Neural cell (in vitro differentiated cells): ENCODE measurements around the gene ASMTL. TPM values are rescaled to one million over a fixed set of nuclear protein-coding genes. Genes with fewer than 3 reads are reported as not detected.

Experiments
- H2AFZ ChIP-seq: fragments of 200-600, 300-800 bp; sonication (generic), shearing (Covaris generic); 2 replicates; pipeline ENCODE4 v1.6.0; 2014; ENCODE audit warnings: low read depth, mild to moderate bottlenecking, antibody characterized with exemption, low read length, moderate library complexity
- H3F3A ChIP-seq: fragments of 200-600 bp; shearing (Covaris generic); 2 replicates; pipeline ENCODE4 v1.6.1; 2016; ENCODE audit warnings: mild to moderate bottlenecking, moderate library complexity, mixed read lengths, antibody characterized with exemption, low read length; ENCODE audit not compliant: insufficient read depth, poor library complexity, severe bottlenecking
- H3K27ac ChIP-seq: fragments of 200-600, 300-800 bp; sonication (generic), shearing (Covaris generic); 2 replicates; pipeline ENCODE4 v1.5.1; 2014; ENCODE audit warnings: mild to moderate bottlenecking, low read length, moderate library complexity
- H3K27me3 ChIP-seq: fragments of 300-800, 200-600 bp; sonication (generic), shearing (Covaris generic); 2 replicates; pipeline ENCODE4 v1.6.0; 2014; ENCODE audit warnings: mild to moderate bottlenecking, low read depth, low read length, moderate library complexity; ENCODE audit not compliant: insufficient read depth
- H3K36me3 ChIP-seq: fragments of 300-800, 200-600 bp; sonication (generic), shearing (Covaris generic); 2 replicates; pipeline ENCODE4 v1.5.1; 2014; ENCODE audit warnings: mild to moderate bottlenecking, antibody characterized with exemption, low read length, moderate library complexity; ENCODE audit not compliant: insufficient read depth
- H3K4me2 ChIP-seq: fragments of 300-800, 200-600 bp; sonication (generic), shearing (Covaris generic); 2 replicates; pipeline ENCODE4 v1.6.0; 2014; ENCODE audit warnings: mild to moderate bottlenecking, low read length
- H3K4me3 ChIP-seq: fragments of 300-800, 200-600 bp; sonication (generic), shearing (Covaris generic); 2 replicates; pipeline ENCODE4 v1.5.1; 2014; ENCODE audit warnings: mild to moderate bottlenecking, low read length, moderate library complexity
- H3K79me2 ChIP-seq: fragments of 200-600 bp; shearing (Covaris generic); replicated peaks from 2 replicates; pipeline ENCODE4 v1.6.0; 2014; ENCODE audit warnings: mild to moderate bottlenecking, low read length, moderate library complexity; ENCODE audit not compliant: insufficient read depth
- H3K9ac ChIP-seq: fragments of 300-800, 200-600 bp; sonication (generic), shearing (Covaris generic); 2 replicates; pipeline ENCODE4 v1.6.1; 2016; ENCODE audit warnings: mild to moderate bottlenecking, low read length, mixed read lengths
- H3K9me2 ChIP-seq: fragments of 200-600 bp; shearing (Covaris generic); 2 replicates; pipeline ENCODE4 v1.6.1; 2016; ENCODE audit warnings: mild to moderate bottlenecking, low read length, mixed read lengths; ENCODE audit not compliant: insufficient read depth
- H3K9me3 ChIP-seq: fragments of 200-600, 300-800 bp; sonication (generic), shearing (Covaris generic); 2 replicates; pipeline ENCODE4 v1.6.1; 2016; ENCODE audit warnings: mild to moderate bottlenecking, mixed run types, low read length, moderate library complexity, mixed read lengths
- H4K20me1 ChIP-seq: fragments of 200-600 bp; shearing (Covaris generic); 2 replicates; pipeline ENCODE4 v1.6.1; 2016; ENCODE audit warnings: mild to moderate bottlenecking, mixed run types; ENCODE audit not compliant: insufficient read depth
- EP300 ChIP-seq: fragments of 450-650 bp; conservative IDR thresholded peaks from 2 replicates; pipeline ENCODE4 v1.6.1; 2014; ENCODE audit warnings: antibody characterized with exemption, mild to moderate bottlenecking, moderate library complexity; ENCODE audit not compliant: poor library complexity, severe bottlenecking
- EZH2 ChIP-seq: fragments of 200-600, 300-800 bp; shearing (Covaris generic), sonication (generic); IDR thresholded peaks from 2 replicates; pipeline ENCODE4 v1.6.1; 2014; ENCODE audit warnings: antibody characterized with exemption, low read length, borderline replicate concordance, mild to moderate bottlenecking; ENCODE audit not compliant: insufficient read depth, poor library complexity, severe bottlenecking
- MXI1 ChIP-seq: fragments of 450-650 bp; conservative IDR thresholded peaks from 2 replicates; pipeline ENCODE4 v1.6.1; 2014; ENCODE audit warnings: antibody characterized with exemption, mild to moderate bottlenecking; ENCODE audit not compliant: poor library complexity, severe bottlenecking
- POLR2AphosphoS5 ChIP-seq: IDR thresholded peaks from 2 replicates; pipeline ENCODE4 v1.6.1; 2012
- RAD21 ChIP-seq: fragments of 450-650 bp; conservative IDR thresholded peaks from 2 replicates; pipeline ENCODE4 v1.6.1; 2014; ENCODE audit warnings: antibody characterized with exemption, mild to moderate bottlenecking, moderate library complexity
- SMC3 ChIP-seq: fragments of 450-650 bp; conservative IDR thresholded peaks from 2 replicates; pipeline ENCODE4 v1.6.1; 2014; ENCODE audit warnings: antibody characterized with exemption, mild to moderate bottlenecking, moderate library complexity; ENCODE audit not compliant: poor library complexity
- TAF1 ChIP-seq: IDR thresholded peaks from 2 replicates; pipeline ENCODE4 v1.6.1; 2012; ENCODE audit warnings: low read depth
- polyA plus RNA-seq: library from polyadenylated mRNA; depleted of rRNA; stranded (reverse); fragments of >200 nt; gene quantifications from 2 replicates; pipeline ENCODE4 v1.2.3, GENCODE V29; 2014
- TF ChIP-seq, protein P1 (sequence below): IDR thresholded peaks from 2 replicates; pipeline ENCODE4 v1.6.1; 2012; ENCODE audit warnings: borderline replicate concordance
- TF ChIP-seq, protein P2 (sequence below): fragments of 450-650 bp; IDR thresholded peaks from 2 replicates; pipeline ENCODE4 v1.5.1; 2014; ENCODE audit warnings: antibody characterized with exemption, mild to moderate bottlenecking, moderate library complexity; ENCODE audit not compliant: poor library complexity, severe bottlenecking

Gene ASMTL
- polyA plus RNA-seq, 1 donor from 2014 or later: 25.9 TPM

- H3K27ac ChIP-seq: no peak overlapping the region
- no peak overlapping the region for H3K4me3 ChIP-seq
- H3K27me3 ChIP-seq: no peaks in the 10 kb centered on the region
- H3F3A ChIP-seq: no peaks in the 10 kb centered on the region
- H3K36me3 ChIP-seq: no peaks in the 10 kb centered on the region
- no peaks in the 10 kb centered on the region for H3K9me2 ChIP-seq
- H3K9me3 ChIP-seq: no peaks in the 10 kb centered on the region
- no peak overlapping the region for H3K9ac ChIP-seq
- no peak overlapping the region for H2AFZ ChIP-seq
- no peaks in the 10 kb centered on the region for H3K79me2 ChIP-seq
- no peak for TF ChIP-seq SMC3
- TF ChIP-seq TAF1: no peak
- no peak for TF ChIP-seq POLR2AphosphoS5
- no peak for TF ChIP-seq EP300
- no peak for TF ChIP-seq RAD21
- no peak for TF ChIP-seq EZH2
- TF ChIP-seq, protein P1, sequence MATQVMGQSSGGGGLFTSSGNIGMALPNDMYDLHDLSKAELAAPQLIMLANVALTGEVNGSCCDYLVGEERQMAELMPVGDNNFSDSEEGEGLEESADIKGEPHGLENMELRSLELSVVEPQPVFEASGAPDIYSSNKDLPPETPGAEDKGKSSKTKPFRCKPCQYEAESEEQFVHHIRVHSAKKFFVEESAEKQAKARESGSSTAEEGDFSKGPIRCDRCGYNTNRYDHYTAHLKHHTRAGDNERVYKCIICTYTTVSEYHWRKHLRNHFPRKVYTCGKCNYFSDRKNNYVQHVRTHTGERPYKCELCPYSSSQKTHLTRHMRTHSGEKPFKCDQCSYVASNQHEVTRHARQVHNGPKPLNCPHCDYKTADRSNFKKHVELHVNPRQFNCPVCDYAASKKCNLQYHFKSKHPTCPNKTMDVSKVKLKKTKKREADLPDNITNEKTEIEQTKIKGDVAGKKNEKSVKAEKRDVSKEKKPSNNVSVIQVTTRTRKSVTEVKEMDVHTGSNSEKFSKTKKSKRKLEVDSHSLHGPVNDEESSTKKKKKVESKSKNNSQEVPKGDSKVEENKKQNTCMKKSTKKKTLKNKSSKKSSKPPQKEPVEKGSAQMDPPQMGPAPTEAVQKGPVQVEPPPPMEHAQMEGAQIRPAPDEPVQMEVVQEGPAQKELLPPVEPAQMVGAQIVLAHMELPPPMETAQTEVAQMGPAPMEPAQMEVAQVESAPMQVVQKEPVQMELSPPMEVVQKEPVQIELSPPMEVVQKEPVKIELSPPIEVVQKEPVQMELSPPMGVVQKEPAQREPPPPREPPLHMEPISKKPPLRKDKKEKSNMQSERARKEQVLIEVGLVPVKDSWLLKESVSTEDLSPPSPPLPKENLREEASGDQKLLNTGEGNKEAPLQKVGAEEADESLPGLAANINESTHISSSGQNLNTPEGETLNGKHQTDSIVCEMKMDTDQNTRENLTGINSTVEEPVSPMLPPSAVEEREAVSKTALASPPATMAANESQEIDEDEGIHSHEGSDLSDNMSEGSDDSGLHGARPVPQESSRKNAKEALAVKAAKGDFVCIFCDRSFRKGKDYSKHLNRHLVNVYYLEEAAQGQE: no peak
- TF ChIP-seq MXI1: no peak
- TF ChIP-seq, protein P2, sequence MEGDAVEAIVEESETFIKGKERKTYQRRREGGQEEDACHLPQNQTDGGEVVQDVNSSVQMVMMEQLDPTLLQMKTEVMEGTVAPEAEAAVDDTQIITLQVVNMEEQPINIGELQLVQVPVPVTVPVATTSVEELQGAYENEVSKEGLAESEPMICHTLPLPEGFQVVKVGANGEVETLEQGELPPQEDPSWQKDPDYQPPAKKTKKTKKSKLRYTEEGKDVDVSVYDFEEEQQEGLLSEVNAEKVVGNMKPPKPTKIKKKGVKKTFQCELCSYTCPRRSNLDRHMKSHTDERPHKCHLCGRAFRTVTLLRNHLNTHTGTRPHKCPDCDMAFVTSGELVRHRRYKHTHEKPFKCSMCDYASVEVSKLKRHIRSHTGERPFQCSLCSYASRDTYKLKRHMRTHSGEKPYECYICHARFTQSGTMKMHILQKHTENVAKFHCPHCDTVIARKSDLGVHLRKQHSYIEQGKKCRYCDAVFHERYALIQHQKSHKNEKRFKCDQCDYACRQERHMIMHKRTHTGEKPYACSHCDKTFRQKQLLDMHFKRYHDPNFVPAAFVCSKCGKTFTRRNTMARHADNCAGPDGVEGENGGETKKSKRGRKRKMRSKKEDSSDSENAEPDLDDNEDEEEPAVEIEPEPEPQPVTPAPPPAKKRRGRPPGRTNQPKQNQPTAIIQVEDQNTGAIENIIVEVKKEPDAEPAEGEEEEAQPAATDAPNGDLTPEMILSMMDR: no peak
- no peaks in the 10 kb centered on the region for H4K20me1 ChIP-seq
- H3K4me2 ChIP-seq: no peak overlapping the region
These were observed 93.2 kb downstream of the ASMTL start for GRCh38 chrX:1359477-1359873.

DNA sequence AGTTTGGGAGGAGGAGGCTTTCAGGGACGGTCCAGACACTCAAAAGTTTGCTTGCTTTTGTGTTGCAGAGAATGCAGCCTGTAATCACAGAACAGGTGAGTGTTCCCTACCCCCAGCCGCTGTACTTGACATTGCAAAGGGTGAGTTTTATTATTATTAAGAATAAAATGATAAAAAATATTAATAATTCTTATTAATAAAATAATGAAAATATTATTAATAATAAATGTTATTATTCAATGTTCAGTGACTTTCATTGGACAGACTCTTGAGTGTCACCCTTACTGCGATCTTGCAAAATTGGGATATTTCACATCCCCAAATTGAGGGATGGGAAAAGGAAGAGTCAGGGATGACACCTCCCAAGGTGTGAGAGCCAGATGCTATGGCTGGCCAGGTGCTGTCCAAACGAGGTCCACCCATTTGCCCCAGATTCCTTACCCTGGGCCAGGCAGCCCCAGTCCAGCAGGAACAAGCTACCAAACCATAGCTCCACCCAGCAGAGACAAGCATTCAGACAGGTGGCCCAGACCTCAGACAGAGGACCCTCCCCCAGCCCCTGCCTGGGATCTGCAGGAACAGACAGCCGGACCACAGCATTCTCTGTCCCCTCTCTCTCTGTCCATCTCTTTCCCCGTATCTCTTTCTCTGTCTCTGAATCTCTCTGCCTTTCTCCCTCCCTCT lies 93.8 kb downstream of the ASMTL start:
- TF ChIP-seq SMC3: no peak
- no peak for TF ChIP-seq RAD21
- no peak for TF ChIP-seq EP300
- TF ChIP-seq TAF1: no peak
- TF ChIP-seq, protein P2: no peak
- no peak for TF ChIP-seq EZH2
- no peak for TF ChIP-seq POLR2AphosphoS5
- TF ChIP-seq MXI1: no peak
- TF ChIP-seq, protein P1: no peak
- Histone ChIP-seq H3K9ac (no peak overlapping the region), H3K9me2 (no peaks in the 10 kb centered on the region), H4K20me1 (no peaks in the 10 kb centered on the region), H3F3A (no peaks in the 10 kb centered on the region), H3K79me2 (no peaks in the 10 kb centered on the region), H3K9me3 (no peaks in the 10 kb centered on the region), H3K36me3 (no peaks in the 10 kb centered on the region), H3K4me2 (no peak overlapping the region), H3K4me3 (no peak overlapping the region), H3K27me3 (no peaks in the 10 kb centered on the region), H2AFZ (no peak overlapping the region), H3K27ac (no peak overlapping the region)
